Ishikawa (cell line): ENCODE data around the gene UPK2.

Experiments
- CEBPB ChIP-seq: IDR thresholded peaks from 2 replicates; pipeline ENCODE4 v1.6.1; 2012
- CREB1 ChIP-seq: IDR thresholded peaks from 2 replicates; pipeline ENCODE4 v1.6.1; 2012; ENCODE audit warnings: low read depth
- EGR1 ChIP-seq: IDR thresholded peaks from 2 replicates; pipeline ENCODE4 v1.6.1; 2012
- EP300 ChIP-seq: IDR thresholded peaks from 2 replicates; pipeline ENCODE4 v1.6.1; 2012; ENCODE audit warnings: borderline replicate concordance
- FOXM1 ChIP-seq: IDR thresholded peaks from 2 replicates; pipeline ENCODE4 v1.6.1; 2012; ENCODE audit warnings: low read depth, borderline replicate concordance
- MAX ChIP-seq: IDR thresholded peaks from 2 replicates; pipeline ENCODE4 v1.6.1; 2012
- NFIC ChIP-seq: IDR thresholded peaks from 2 replicates; pipeline ENCODE4 v1.6.1; 2012
- RAD21 ChIP-seq: IDR thresholded peaks from 2 replicates; pipeline ENCODE4 v1.6.1; 2012; ENCODE audit warnings: low read depth
- REST ChIP-seq: IDR thresholded peaks from 2 replicates; pipeline ENCODE4 v1.6.1; 2012; ENCODE audit warnings: low read depth, mild to moderate bottlenecking
- TAF1 ChIP-seq: IDR thresholded peaks from 2 replicates; pipeline ENCODE4 v1.6.1; 2012; ENCODE audit warnings: low read depth, mild to moderate bottlenecking
- TCF12 ChIP-seq: IDR thresholded peaks from 2 replicates; pipeline ENCODE4 v1.6.1; 2012; ENCODE audit warnings: low read depth
- TEAD4 ChIP-seq: IDR thresholded peaks from 2 replicates; pipeline ENCODE4 v1.6.1; 2012
- USF1 ChIP-seq: IDR thresholded peaks from 2 replicates; pipeline ENCODE4 v1.6.1; 2012
- YY1 ChIP-seq: IDR thresholded peaks from 2 replicates; pipeline ENCODE4 v1.6.1; 2012; ENCODE audit warnings: low read depth
- ZBTB7A ChIP-seq: IDR thresholded peaks from 2 replicates; pipeline ENCODE4 v1.6.1; 2012; ENCODE audit warnings: low read depth

UPK2 gene

GRCh38 chr11:118998822-118999221 is 42.7 kb downstream of the UPK2 start:
- no peak for TF ChIP-seq NFIC
- TF ChIP-seq TEAD4 = peak; percentile 83
- TF ChIP-seq YY1 = no peak
- no peak for TF ChIP-seq ZBTB7A
- TF ChIP-seq FOXM1 = no peak
- no peak for TF ChIP-seq CEBPB
- no peak for TF ChIP-seq TAF1
- TF ChIP-seq EP300 = no peak
- no peak for TF ChIP-seq USF1
- TF ChIP-seq CREB1 = no peak
- TF ChIP-seq TCF12 = no peak
- 0 out of 2 replicates have a peak, but pooled peaks have one; percentile 21 for TF ChIP-seq MAX
- TF ChIP-seq EGR1 = no peak
- TF ChIP-seq REST = no peak
- TF ChIP-seq RAD21 = no peak

GRCh38 chr11:119000906-119001305 is 44.8 kb downstream of the UPK2 start:
- TF ChIP-seq RAD21 (no peak), TCF12 (no peak), YY1 (no peak), TAF1 (no peak), CEBPB (no peak), TEAD4 (no peak), CREB1 (no peak), USF1 (no peak), EP300 (no peak), REST (no peak), MAX (no peak), NFIC (no peak), ZBTB7A (no peak), FOXM1 (no peak), EGR1 (no peak)

GRCh38 chr11:119006656-119007055 is 50.6 kb downstream of the UPK2 start:
- TF ChIP-seq CREB1 = no peak
